AG04449 (cell line): ENCODE results near the gene FBLIM1.

Source experiments
- CTCF ChIA-PET: fragments of 350-600 bp; formaldehyde crosslinking; extraction: SDS; loops from one replicate; lab custom pipeline; 2021; ENCODE audit warnings: antibody characterized with exemption; lab: Yijun Ruan, JAX
- POLR2A ChIA-PET: fragments of 400-600, 350-600 bp; formaldehyde crosslinking; extraction: SDS; loops from one replicate; lab custom pipeline; 2020; ENCODE audit warnings: antibody characterized with exemption, inconsistent platforms; lab: Yijun Ruan, JAX
- DNase-seq: peaks from one replicate; pipeline ENCODE4 v3.0.0-alpha.2; 2010; ENCODE audit warnings: low read depth, low spot score
- H3K4me3 ChIP-seq: 2 replicates; pipeline ENCODE4 v1.5.1; 2011; ENCODE audit warnings: low read depth, mild to moderate bottlenecking, control low read depth, low read length
- TF ChIP-seq, protein P1 (sequence below): IDR thresholded peaks from one replicate; pipeline ENCODE4 v1.5.1; 2011; ENCODE audit warnings: mild to moderate bottlenecking, moderate library complexity, low read length, control low read depth, inconsistent platforms; ENCODE audit not compliant: insufficient read depth; ENCODE audit errors: missing control alignments

The FBLIM1 gene

DNA sequence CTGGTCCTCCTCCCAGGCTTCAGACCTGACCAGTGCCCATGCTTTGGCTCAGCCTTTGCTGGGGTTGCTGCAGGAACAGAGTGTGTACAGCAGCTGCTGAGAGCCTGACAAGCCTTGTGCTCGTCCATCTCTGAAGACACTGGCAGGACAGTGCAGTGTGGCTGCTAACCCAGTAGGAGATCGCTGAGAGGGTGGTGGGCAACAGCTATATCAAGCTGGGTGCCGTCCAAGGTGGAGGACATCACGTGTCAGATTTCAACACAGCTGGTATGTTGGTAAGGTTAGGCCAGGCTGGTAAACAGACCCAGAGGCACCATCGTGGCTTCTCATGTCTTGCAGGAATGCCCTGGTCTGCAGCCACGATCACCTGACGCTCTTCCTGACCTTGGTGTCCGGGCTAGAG, 40.4 kb upstream of the FBLIM1 start:
- no peak overlapping the region for H3K4me3 ChIP-seq
- DNase-seq, result no peak
- ChIA-PET CTCF (interaction anchor here (1.6 kb wide), 1 partner anchor 22 kb away, joined by 4 read pairs; no protein-coding TSS in a partner anchor), POLR2A (no interaction called here)
- TF ChIP-seq, protein P1, sequence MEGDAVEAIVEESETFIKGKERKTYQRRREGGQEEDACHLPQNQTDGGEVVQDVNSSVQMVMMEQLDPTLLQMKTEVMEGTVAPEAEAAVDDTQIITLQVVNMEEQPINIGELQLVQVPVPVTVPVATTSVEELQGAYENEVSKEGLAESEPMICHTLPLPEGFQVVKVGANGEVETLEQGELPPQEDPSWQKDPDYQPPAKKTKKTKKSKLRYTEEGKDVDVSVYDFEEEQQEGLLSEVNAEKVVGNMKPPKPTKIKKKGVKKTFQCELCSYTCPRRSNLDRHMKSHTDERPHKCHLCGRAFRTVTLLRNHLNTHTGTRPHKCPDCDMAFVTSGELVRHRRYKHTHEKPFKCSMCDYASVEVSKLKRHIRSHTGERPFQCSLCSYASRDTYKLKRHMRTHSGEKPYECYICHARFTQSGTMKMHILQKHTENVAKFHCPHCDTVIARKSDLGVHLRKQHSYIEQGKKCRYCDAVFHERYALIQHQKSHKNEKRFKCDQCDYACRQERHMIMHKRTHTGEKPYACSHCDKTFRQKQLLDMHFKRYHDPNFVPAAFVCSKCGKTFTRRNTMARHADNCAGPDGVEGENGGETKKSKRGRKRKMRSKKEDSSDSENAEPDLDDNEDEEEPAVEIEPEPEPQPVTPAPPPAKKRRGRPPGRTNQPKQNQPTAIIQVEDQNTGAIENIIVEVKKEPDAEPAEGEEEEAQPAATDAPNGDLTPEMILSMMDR, result no peak

DNA sequence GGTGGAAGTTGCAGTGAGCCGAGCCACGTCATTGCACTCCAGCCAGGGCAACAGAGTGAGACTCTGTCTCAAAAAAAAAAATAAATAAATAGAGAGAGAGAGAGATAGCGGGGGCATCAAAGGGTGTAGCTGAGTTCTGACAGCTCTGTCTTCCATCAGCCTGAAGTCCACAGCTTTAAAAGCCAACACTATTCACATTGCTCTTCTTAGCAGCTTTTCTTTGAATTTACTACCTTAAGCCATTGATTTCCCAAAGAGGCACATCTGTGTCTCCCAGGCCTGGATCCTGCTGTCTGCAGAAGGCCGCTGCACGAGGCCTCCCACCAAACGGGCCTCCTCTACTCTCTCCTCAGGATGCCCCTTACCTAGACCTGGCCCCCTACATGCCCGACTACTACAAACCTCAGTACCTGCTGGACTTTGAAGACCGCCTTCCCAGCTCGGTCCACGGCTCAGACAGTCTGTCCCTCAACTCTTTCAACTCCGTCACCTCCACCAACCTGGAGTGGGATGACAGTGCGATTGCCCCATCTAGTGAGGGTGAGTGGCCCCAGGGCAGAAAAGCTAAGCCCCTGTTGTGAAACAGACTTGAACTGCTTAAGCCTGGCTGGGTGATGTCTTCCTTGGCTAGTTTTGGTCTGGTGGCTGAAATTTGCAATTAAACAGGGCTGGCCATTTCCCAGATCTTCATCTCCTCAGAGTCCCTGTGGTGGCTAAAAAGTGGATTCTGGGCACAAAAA, 39.0 kb upstream of the FBLIM1 start:
- POLR2A ChIA-PET, result no interaction called here
- TF ChIP-seq, protein P1, result no peak
- no peak for DNase-seq
- H3K4me3 ChIP-seq, result no peak overlapping the region
- CTCF ChIA-PET, result interaction anchor here (1.6 kb wide), 1 partner anchor 21 kb away, joined by 4 read pairs; no protein-coding TSS in a partner anchor

DNA sequence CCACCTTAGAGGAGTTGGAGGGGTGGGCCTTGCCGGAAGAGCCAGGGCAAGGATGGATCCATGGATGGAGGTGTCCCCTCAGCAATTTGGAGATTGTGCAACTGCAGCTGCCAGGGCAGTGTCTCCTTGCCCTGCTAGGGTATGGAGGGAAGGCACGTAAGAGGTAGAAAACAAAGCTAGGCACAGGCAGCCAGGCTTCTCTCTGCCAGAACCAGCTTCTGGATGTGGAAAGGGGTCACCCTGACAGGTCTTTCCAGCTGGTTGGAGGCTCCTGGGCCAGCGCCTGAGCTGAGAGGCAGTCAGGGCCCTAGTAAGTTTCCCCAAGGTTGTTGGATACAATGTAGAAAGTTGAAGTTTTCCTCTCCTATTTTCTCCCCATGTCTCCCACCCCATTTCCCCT, 37.7 kb upstream of the FBLIM1 start:
- DNase-seq, result no peak
- CTCF ChIA-PET, result interaction anchor here (1.0 to 1.8 kb wide), 3 partner anchors 10 to 36 kb away, joined by 3 to 4 read pairs (median 4); no protein-coding TSS in a partner anchor
- POLR2A ChIA-PET, result no interaction called here
- TF ChIP-seq, protein P1, result no peak
- H3K4me3 ChIP-seq, result no peak overlapping the region

DNA sequence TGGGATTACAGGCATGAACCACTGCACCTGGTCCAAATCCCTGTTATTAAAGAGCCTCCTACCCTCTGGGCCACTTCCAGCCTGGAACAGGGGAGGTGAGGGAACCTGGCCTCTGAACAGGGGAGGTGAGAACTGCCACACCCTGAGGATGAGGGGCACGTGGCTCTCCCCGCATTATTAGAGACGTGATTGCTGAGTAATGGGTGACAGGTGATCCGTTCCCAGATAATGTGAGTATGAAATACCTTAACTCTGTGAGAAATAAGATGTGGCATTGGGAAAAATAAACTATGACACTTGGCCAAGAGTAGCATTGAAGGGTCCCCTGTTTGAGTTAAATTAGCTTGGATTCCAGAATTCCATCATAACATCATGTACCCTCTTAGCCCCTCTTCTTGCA, 36.2 kb upstream of the FBLIM1 start:
- TF ChIP-seq, protein P1, result no peak
- no peak for DNase-seq
- H3K4me3 ChIP-seq, result no peak overlapping the region
- POLR2A ChIA-PET, result no interaction called here
- CTCF ChIA-PET, result interaction anchor here (1.0 to 1.8 kb wide), 2 partner anchors 10 to 15 kb away, joined by 4 read pairs; no protein-coding TSS in a partner anchor

DNA sequence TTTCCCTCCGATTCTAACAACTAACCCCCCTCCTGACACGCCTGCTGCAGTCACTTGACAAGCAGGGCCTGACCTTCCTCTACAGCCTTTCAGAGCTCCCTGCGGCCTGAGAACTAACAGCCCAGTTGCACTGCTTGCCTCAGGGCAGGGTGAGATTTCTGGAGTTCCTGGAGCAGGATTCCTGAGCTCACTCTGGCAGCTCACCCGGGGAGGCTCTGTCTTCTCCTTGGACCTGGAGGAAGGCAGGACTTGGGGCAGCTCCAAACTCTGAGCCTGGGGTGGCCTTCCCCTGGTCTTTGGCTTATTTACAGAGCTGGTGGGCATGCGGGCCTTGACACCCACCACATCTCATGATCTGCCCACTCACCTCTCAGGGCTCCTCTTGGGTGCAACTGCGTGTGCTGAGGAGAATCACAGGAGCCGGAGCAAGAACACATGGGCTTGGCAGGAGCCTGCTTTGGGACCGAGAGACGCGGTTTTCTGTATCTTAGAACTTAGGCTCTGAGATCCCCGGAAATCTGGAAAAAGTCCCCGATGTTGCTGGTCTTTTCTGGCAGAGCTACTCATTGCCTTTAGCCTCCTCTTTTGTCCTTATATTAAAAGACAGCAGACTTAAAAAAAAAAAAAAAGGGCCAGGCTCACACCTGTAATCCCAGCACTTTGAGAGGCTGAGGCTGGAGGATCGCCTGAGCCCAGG, 35.6 kb upstream of the FBLIM1 start:
- no peak overlapping the region for H3K4me3 ChIP-seq
- ChIA-PET CTCF (interaction anchor here (1.7 kb wide), 1 partner anchor 127 kb away, joined by 5 read pairs; no protein-coding TSS in a partner anchor), POLR2A (no interaction called here)
- TF ChIP-seq, protein P1, result no peak
- DNase-seq, result no peak

DNA sequence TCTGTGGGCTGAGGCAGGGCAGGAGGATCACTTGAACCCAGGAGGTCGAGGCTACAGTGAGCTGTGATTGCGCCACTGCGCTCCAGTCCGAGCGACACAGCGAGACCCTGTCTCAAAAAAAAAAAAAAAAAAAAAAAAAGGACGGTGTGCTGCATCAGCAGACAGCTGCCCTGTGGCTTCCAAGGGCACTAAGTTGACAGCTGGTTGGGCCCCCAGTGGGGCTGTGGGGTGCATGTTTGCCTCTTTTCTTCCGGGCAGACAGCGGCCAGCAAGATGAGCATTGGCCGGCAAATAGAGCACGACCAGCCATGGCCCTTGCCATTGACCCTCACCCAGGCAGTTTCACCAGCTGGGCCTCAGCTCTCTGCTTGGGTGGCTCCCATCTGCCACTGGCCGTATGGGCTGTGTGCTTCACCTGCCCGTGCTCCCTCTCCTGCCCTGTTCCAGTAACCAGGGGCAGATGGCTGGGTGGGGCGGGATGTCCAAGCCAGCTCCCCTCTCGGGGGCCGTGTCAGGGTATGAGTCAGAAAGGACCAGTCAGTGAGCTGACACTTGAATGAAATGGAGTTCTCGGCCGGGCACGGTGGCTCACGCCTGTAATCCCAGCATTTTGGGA, 34.9 kb upstream of the FBLIM1 start:
- POLR2A ChIA-PET, result no interaction called here
- no peak for DNase-seq
- no peak overlapping the region for H3K4me3 ChIP-seq
- TF ChIP-seq, protein P1, result no peak
- CTCF ChIA-PET, result interaction anchor here (1.7 kb wide), 1 partner anchor 128 kb away, joined by 5 read pairs; no protein-coding TSS in a partner anchor
